GM12878 (cell line): ENCODE results near the gene NFIX. TPM values are rescaled to one million over a fixed set of nuclear protein-coding genes. Genes with fewer than 3 reads are reported as not detected.
A peak's percentile ranks its signal among the peaks of the same experiment; 100 is the strongest.

Source experiments
- ATAC-seq: fragments of 200-7000 bp; cut with Tn5 transposase; 3 replicates; pipeline ENCODE4 v1.9.1; 2020; ENCODE audit warnings: mild to moderate bottlenecking, moderate library complexity
- BruUV-seq: library from RNA; stranded (reverse); fragments of 400-500 nt; replicated peaks from 2 replicates; lab custom pipeline; 2021; lab: Mats Ljungman, UMichigan
- CTCF ChIA-PET: fragments of 300-600 bp; sonication (Branson Sonifier 250); formaldehyde crosslinking; extraction: SDS; loops from one replicate; lab custom pipeline; 2021; ENCODE audit warnings: inconsistent platforms; lab: Yijun Ruan, JAX
- POLR2A ChIA-PET: fragments of 350-600 bp; formaldehyde crosslinking; extraction: SDS; loops from one replicate; lab custom pipeline; 2021; ENCODE audit warnings: inconsistent platforms; lab: Charles Lee
- RAD21 ChIA-PET: fragments of 300-600 bp; sonication (Branson Sonifier 250); formaldehyde crosslinking; loops from one replicate; lab custom pipeline; 2023; ENCODE audit warnings: antibody characterized with exemption; ENCODE audit not compliant: unreplicated experiment; lab: Charles Lee
- SMC1A ChIA-PET: fragments of 300-600 bp; sonication (Branson Sonifier 250); formaldehyde crosslinking; loops from one replicate; lab custom pipeline; 2023; ENCODE audit not compliant: unreplicated experiment, uncharacterized antibody; lab: Charles Lee
- DNase-seq: peaks from one replicate; pipeline ENCODE4 v3.0.0-alpha.2; 2011; ENCODE audit warnings: low read depth, low spot score
- FAIRE-seq: peaks from 3 replicates; lab custom pipeline; 2011; peaks lifted over from hg19 to GRCh38; lab: Jason Lieb, UNC
- H2AFZ ChIP-seq: 2 replicates; pipeline ENCODE4 v1.6.0; 2011; ENCODE audit warnings: low read depth, low read length, control low read depth; ENCODE audit not compliant: control insufficient read depth
- H3K27ac ChIP-seq: 2 replicates; pipeline ENCODE4 v1.5.1; 2011; ENCODE audit warnings: control low read depth; ENCODE audit not compliant: control insufficient read depth, insufficient read depth
- H3K27me3 ChIP-seq, 2 experiments: replicated peaks in 1 of 2; 2 replicates each; pipeline versions ENCODE4 v1.6.0 to v1.6.1; 2011; ENCODE audit warnings: low read length in 1 of 2; ENCODE audit not compliant: control insufficient read depth in 2 of 2, insufficient read depth in 2 of 2
- H3K36me3 ChIP-seq, 2 experiments: 2 replicates each; pipeline ENCODE4 v1.5.1; 2011; ENCODE audit warnings: low read length in 1 of 2; ENCODE audit not compliant: control insufficient read depth in 2 of 2, insufficient read depth in 2 of 2
- H3K4me1 ChIP-seq: 2 replicates; pipeline ENCODE4 v1.6.1; 2011; ENCODE audit warnings: mild to moderate bottlenecking, low read length, moderate library complexity, mixed read lengths; ENCODE audit not compliant: control insufficient read depth, insufficient read depth
- H3K4me2 ChIP-seq: 2 replicates; pipeline ENCODE4 v1.6.0; 2011; ENCODE audit warnings: control low read depth; ENCODE audit not compliant: control insufficient read depth, insufficient read depth
- H3K4me3 ChIP-seq: fragments of 200-600 bp; sonication (generic); 2 replicates; pipeline ENCODE4 v1.5.1; 2016
- H3K79me2 ChIP-seq: 2 replicates; pipeline ENCODE4 v1.6.0; 2011; ENCODE audit warnings: low read length; ENCODE audit not compliant: control insufficient read depth, insufficient read depth
- H3K9ac ChIP-seq: 2 replicates; pipeline ENCODE4 v1.8.0; 2011; ENCODE audit warnings: low read length, control low read depth, mixed read lengths; ENCODE audit not compliant: control insufficient read depth, insufficient read depth
- H3K9me3 ChIP-seq: replicated peaks from 3 replicates; pipeline ENCODE4 v1.5.1; 2011; ENCODE audit warnings: mild to moderate bottlenecking, low read length; ENCODE audit not compliant: control insufficient read depth, insufficient read depth
- H4K20me1 ChIP-seq: 2 replicates; pipeline ENCODE4 v1.6.0; 2011; ENCODE audit not compliant: control insufficient read depth, insufficient read depth
- EZH2 ChIP-seq: IDR thresholded peaks from 2 replicates; pipeline ENCODE4 v1.6.1; 2012; ENCODE audit warnings: low read depth, mild to moderate bottlenecking, control low read depth, inconsistent platforms, low read length, borderline replicate concordance; ENCODE audit not compliant: control insufficient read depth
- POLR2A ChIP-seq: IDR thresholded peaks from 2 replicates; pipeline ENCODE4 v1.6.1; 2011; ENCODE audit warnings: low read depth, mild to moderate bottlenecking, low read length
- POLR2AphosphoS5 ChIP-seq: IDR thresholded peaks from 2 replicates; pipeline ENCODE4 v1.6.1; 2011; ENCODE audit warnings: mild to moderate bottlenecking, low read length, inconsistent platforms
- WGBS: methylation state at CpG from one replicate; pipeline ENCODE4 v1.1.6; 2016; ENCODE audit warnings: low lambda C conversion rate; ENCODE audit not compliant: insufficient replicate concordance, insufficient coverage; ENCODE audit errors: missing lambda C conversion rate; 5-methylcytosine and 5-hydroxymethylcytosine counted together
- in situ Hi-C: fragments of 300-500 bp; cut with MboI; formaldehyde crosslinking; loops from 9 replicates; pipeline ENCODE4 v1.14.3; 2018; ENCODE audit warnings: mixed read lengths
- intact Hi-C: fragments of 100-400 bp; cut with micrococcal nuclease; formaldehyde crosslinking; loops from one replicate; pipeline ENCODE4 v1.14.2; 2022; ENCODE audit not compliant: unreplicated experiment
- polyA plus RNA-seq, 11 experiments: library from polyadenylated mRNA; depleted of rRNA in 4 of 11; unstranded in 6 of 11; stranded (reverse) in 5 of 11; fragments of >200 nt; fragmentation: Nextera tagmentation in 4 of 11; fragmentation: Illumina TruSeq in 1 of 11; extraction: Ambion mirVana in 4 of 11; extraction: Trizol in 1 of 11; gene quantifications; 1 replicate in 1 of 11; 2 replicates in 10 of 11; pipeline versions ENCODE4 v1.2.1 to v1.2.3, GENCODE V29; 2011 to 2016; ENCODE audit warnings: inconsistent platforms in 2 of 11, missing spikeins in 2 of 11, low read depth in 1 of 11
- total RNA-seq, 4 experiments: library from RNA; depleted of rRNA in 3 of 4; stranded (reverse); fragments of >200 nt in 3 of 4; fragmentation: Illumina TruSeq in 1 of 4; extraction: Trizol in 1 of 4; gene quantifications; 2 replicates each; pipeline versions ENCODE4 v1.2.1 to v1.2.3, GENCODE V29; 2013 to 2021
- TF ChIP-seq, protein P1 (sequence below): IDR thresholded peaks from 2 replicates; pipeline ENCODE4 v1.6.1; 2011; ENCODE audit warnings: borderline replicate concordance, low read depth, mild to moderate bottlenecking, moderate library complexity, low read length; ENCODE audit not compliant: insufficient read depth, poor library complexity, severe bottlenecking
- TF ChIP-seq, protein P2 (sequence below): fragments of 450-650 bp; IDR thresholded peaks from 2 replicates; pipeline ENCODE4 v1.6.1; 2016; ENCODE audit warnings: mild to moderate bottlenecking

Gene NFIX
- total and polyA plus RNA-seq, 10 of the 15 experiments (the other 5 are each of a cell fraction or from before 2014, with no cell fraction given): 0.02 to 2.2 (median 0.28) TPM

DNA sequence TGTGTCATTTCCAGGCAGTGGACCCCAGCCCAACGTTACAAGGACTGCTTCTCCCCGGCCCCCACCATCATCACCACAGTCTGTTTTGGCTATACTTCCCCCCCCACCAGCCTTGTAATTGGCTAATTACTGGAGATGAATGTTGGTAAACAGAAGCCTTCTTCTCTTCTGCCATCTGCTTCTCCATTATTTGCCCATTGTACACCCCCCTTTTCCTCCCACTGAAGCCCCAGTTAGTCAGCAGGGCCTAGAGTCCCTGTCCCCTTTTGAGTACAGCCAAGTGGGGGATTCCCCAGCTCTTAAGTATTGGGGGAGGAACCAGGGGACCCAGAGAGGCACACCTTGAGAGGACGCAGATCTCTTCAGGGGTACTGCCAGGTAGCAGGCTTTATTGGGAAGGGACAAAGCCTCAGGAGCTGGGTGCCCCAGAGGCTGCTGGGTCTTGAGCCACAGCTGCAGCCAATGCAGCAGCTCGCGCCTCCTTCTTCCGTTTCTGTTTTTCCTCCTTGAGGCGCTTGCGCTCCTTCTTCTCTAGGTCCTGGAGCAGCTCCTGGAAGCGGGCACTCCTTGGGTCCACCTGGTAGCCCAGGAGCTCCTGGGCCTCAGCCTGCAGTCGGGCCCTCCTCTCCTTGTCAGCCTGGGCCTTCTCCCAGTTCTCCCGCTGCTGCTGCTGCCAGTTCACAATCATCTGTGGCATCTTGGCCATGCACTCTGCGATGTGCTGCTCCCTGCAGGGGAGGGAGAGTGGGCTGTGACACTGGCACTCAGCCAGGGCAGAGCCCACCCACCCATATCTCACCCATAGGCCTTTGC lies 41.3 kb upstream of the NFIX start:
- Histone ChIP-seq H3K27me3 (no peaks in the 10 kb centered on the region), H3K4me2 (0 out of 2 replicates have a peak overlapping the region, but pooled peaks have one; percentile 56), H3K9ac (no peak overlapping the region), H3K4me1 (peaks cover 11% of the 10 kb centered on the region), H3K4me3 (no peak overlapping the region), H3K9me3 (no peaks in the 10 kb centered on the region), H3K79me2 (peaks cover 32% of the 10 kb centered on the region), H4K20me1 (no peaks in the 10 kb centered on the region), H2AFZ (no peak overlapping the region), H3K36me3 (peaks cover 17 to 20% of the 10 kb centered on the region in 2 experiments; a peak in 3 of 4 replicates), H3K27ac (no peak overlapping the region)
- intact Hi-C loops: no loop called here
- DNase-seq (no peak), ATAC-seq (0 out of 3 replicates have a peak, but pooled peaks have one; percentile 8), FAIRE-seq (no peak)
- ChIA-PET RAD21 (interaction anchor here (0.5 to 2.3 kb wide), 3 partner anchors 10 to 23 kb away, joined by 3 to 9 read pairs (median 7); no protein-coding TSS in a partner anchor), SMC1A (interaction anchor here (0.7 to 2.5 kb wide), 6 partner anchors 12 to 75 kb away, joined by 3 to 9 read pairs (median 4); partner anchors contain the start of gene CALR), CTCF (interaction anchor here (0.7 to 4.6 kb wide), 3 partner anchors 11 to 80 kb away, joined by 3 to 40 read pairs (median 3); no protein-coding TSS in a partner anchor), POLR2A (interaction anchor here (0.8 to 2.4 kb wide), 3 partner anchors 8 to 63 kb away, joined by 3 to 11 read pairs (median 3); partner anchors contain the start of genes CALR, GCDH and RAD23A)
- in situ Hi-C loops: no loop called here
- no TSS peak for BruUV-seq
- WGBS: 72% methylated on average over 9 of the region's 12 CpGs
- TF ChIP-seq, protein P1, sequence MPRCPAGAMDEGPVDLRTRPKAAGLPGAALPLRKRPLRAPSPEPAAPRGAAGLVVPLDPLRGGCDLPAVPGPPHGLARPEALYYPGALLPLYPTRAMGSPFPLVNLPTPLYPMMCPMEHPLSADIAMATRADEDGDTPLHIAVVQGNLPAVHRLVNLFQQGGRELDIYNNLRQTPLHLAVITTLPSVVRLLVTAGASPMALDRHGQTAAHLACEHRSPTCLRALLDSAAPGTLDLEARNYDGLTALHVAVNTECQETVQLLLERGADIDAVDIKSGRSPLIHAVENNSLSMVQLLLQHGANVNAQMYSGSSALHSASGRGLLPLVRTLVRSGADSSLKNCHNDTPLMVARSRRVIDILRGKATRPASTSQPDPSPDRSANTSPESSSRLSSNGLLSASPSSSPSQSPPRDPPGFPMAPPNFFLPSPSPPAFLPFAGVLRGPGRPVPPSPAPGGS: peak; percentile 49
- TF ChIP-seq, protein P2, sequence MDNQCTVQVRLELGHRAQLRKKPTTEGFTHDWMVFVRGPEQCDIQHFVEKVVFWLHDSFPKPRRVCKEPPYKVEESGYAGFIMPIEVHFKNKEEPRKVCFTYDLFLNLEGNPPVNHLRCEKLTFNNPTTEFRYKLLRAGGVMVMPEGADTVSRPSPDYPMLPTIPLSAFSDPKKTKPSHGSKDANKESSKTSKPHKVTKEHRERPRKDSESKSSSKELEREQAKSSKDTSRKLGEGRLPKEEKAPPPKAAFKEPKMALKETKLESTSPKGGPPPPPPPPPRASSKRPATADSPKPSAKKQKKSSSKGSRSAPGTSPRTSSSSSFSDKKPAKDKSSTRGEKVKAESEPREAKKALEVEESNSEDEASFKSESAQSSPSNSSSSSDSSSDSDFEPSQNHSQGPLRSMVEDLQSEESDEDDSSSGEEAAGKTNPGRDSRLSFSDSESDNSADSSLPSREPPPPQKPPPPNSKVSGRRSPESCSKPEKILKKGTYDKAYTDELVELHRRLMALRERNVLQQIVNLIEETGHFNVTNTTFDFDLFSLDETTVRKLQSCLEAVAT: 0 out of 2 replicates have a peak, but pooled peaks have one; percentile 22
- TF ChIP-seq EZH2 (no peak), POLR2AphosphoS5 (0 out of 2 replicates have a peak, but pooled peaks have one; percentile 3), POLR2A (peak; percentile 65)
